Ishikawa (cell line): ENCODE measurements around the gene EAF1.

Source experiments
- CREB1 ChIP-seq: IDR thresholded peaks from 2 replicates; pipeline ENCODE4 v1.6.1; 2012; ENCODE audit warnings: low read depth
- EGR1 ChIP-seq: IDR thresholded peaks from 2 replicates; pipeline ENCODE4 v1.6.1; 2012
- RAD21 ChIP-seq: IDR thresholded peaks from 2 replicates; pipeline ENCODE4 v1.6.1; 2012; ENCODE audit warnings: low read depth
- TCF12 ChIP-seq: IDR thresholded peaks from 2 replicates; pipeline ENCODE4 v1.6.1; 2012; ENCODE audit warnings: low read depth
- TEAD4 ChIP-seq: IDR thresholded peaks from 2 replicates; pipeline ENCODE4 v1.6.1; 2012
- USF1 ChIP-seq: IDR thresholded peaks from 2 replicates; pipeline ENCODE4 v1.6.1; 2012
- YY1 ChIP-seq: IDR thresholded peaks from 2 replicates; pipeline ENCODE4 v1.6.1; 2012; ENCODE audit warnings: low read depth

- TF ChIP-seq EGR1 (no peak), YY1 (no peak), RAD21 (no peak), TEAD4 (no peak), USF1 (no peak), CREB1 (no peak), TCF12 (no peak)
Observed at GRCh38 chr3:15486979-15487378, 59.6 kb downstream of the EAF1 start.
